BLaER1 treated with 17β-estradiol and CSF1 and Interleukin-3, amounts not matched to agents 10 nM and 100 nM (cell line): ENCODE measurements around the gene MAN1C1.

Experiments
- H3K27ac ChIP-seq, 11 experiments: shearing (Covaris generic); formaldehyde crosslinking; 2 replicates each; pipeline ENCODE4 v1.8.1; 2022
- H3K27me3 ChIP-seq, 11 experiments: shearing (Covaris generic); formaldehyde crosslinking; 2 replicates each; pipeline ENCODE4 v1.8.1; 2022
- H3K36me3 ChIP-seq, 11 experiments: shearing (Covaris generic); formaldehyde crosslinking; 2 replicates each; pipeline ENCODE4 v1.8.1; 2022
- H3K4me1 ChIP-seq, 10 experiments: shearing (Covaris generic); formaldehyde crosslinking; 2 replicates each; pipeline ENCODE4 v1.8.1; 2022
- H3K4me2 ChIP-seq, 11 experiments: shearing (Covaris generic); formaldehyde crosslinking; 2 replicates each; pipeline ENCODE4 v1.8.1; 2022
- H3K4me3 ChIP-seq, 10 experiments: shearing (Covaris generic); formaldehyde crosslinking; 2 replicates each; pipeline ENCODE4 v1.8.1; 2022
- H3K9ac ChIP-seq, 11 experiments: shearing (Covaris generic); formaldehyde crosslinking; 2 replicates each; pipeline ENCODE4 v1.8.1; 2022
- H3K9me3 ChIP-seq, 11 experiments: shearing (Covaris generic); formaldehyde crosslinking; replicated peaks in 1 of 11; 2 replicates each; pipeline ENCODE4 v1.8.1; 2022
- H4K20me1 ChIP-seq, 11 experiments: shearing (Covaris generic); formaldehyde crosslinking; 2 replicates each; pipeline ENCODE4 v1.8.1; 2022
- Cebpa-rat ChIP-seq, 11 experiments: shearing (Covaris generic); IDR thresholded peaks; 2 replicates each; pipeline ENCODE4 v1.8.1; 2022

The MAN1C1 gene

DNA sequence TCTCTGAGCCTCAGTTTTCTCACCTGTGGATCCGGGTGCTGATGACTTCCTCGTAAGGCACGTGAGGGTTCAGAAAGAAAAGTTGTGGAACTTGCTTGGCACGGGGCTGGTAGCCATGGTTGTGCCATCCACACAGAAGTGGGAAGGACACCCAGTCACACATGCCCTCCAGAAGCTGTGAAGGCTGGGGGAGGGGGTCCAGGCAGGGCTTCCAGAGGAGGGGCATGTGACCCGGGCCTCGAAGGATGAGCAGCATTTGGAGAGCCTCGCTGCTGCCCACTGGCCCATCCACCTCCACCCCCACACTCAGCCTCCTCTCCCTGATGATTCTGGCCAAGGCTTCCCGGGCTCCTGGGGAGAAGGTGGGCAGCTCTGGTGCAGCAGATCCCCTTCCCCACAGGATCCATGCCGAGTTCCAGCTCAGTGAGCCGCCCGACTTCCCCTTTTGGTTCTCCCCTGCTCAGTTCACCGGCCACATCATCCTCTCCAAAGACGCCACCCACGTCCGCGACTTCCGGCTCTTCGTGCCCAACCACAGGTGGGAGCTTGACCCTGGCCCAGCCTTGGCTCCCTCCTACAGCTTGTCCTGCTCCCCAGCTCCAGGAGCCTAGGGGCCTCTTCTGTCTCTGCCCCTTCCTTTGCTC lies 192.8 kb downstream of the MAN1C1 start:
- Histone ChIP-seq H3K27me3 (no peaks in the 10 kb centered on the region), H4K20me1 (peaks cover 14 to 81% (median 33%) of the 10 kb centered on the region in 11 experiments; a peak in 17 of 22 replicates), H3K4me2 (peak overlapping the region; percentile 79 to 93 (median 87)), H3K4me1 (peaks cover 66 to 71% (median 69%) of the 10 kb centered on the region in 10 experiments), H3K27ac (peak overlapping the region; percentile 10 to 76 (median 61); a peak in 21 of 22 replicates), H3K36me3 (peaks cover 5 to 53% (median 27%) of the 10 kb centered on the region in 11 experiments; a peak in 20 of 22 replicates), H3K9me3 (no peaks in the 10 kb centered on the region), H3K4me3 (peak overlapping the region in 7 of 10 experiments; percentile 11 to 53 (median 21); a peak in 11 of 20 replicates), H3K9ac (peak overlapping the region in 10 of 11 experiments; percentile 20 to 63 (median 50); a peak in 18 of 22 replicates)
- no peak for TF ChIP-seq Cebpa-rat (IDR thresholded peaks at IDR 0.05)

DNA sequence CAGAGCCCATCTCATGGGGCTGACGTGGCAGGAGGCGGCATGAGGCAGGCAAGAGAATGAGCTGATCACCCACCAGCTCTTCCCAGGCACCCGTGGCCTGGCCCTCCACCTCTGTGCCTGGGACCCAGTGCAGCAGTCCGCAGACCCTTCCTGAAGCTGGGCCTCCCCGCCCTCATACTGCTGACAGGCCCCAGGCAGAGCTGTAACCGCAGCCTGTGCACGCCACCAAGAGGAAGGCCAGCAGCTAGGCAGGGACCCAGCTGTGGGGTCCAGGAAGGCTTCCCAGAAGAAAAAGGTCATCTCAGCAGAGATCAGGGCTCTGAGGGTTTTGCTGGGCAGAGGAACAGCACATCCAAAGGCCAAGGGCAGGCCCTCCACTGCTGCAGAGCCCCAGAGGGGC lies 193.3 kb downstream of the MAN1C1 start:
- no peak for TF ChIP-seq Cebpa-rat (IDR thresholded peaks at IDR 0.05)
- Histone ChIP-seq H3K4me1 (peaks cover 61 to 70% (median 64%) of the 10 kb centered on the region in 10 experiments), H4K20me1 (peaks cover 13 to 77% (median 31%) of the 10 kb centered on the region in 11 experiments; a peak in 17 of 22 replicates), H3K9me3 (no peaks in the 10 kb centered on the region), H3K27me3 (no peaks in the 10 kb centered on the region), H3K4me3 (peak overlapping the region in 7 of 10 experiments; percentile 0 to 53 (median 21); a peak in 8 of 20 replicates), H3K27ac (peak overlapping the region; percentile 10 to 76 (median 61); a peak in 21 of 22 replicates), H3K4me2 (peak overlapping the region; percentile 79 to 93 (median 87)), H3K36me3 (peaks cover 5 to 57% (median 32%) of the 10 kb centered on the region in 11 experiments; a peak in 20 of 22 replicates), H3K9ac (peak overlapping the region in 9 of 11 experiments; percentile 39 to 63 (median 51); a peak in 18 of 22 replicates)

DNA sequence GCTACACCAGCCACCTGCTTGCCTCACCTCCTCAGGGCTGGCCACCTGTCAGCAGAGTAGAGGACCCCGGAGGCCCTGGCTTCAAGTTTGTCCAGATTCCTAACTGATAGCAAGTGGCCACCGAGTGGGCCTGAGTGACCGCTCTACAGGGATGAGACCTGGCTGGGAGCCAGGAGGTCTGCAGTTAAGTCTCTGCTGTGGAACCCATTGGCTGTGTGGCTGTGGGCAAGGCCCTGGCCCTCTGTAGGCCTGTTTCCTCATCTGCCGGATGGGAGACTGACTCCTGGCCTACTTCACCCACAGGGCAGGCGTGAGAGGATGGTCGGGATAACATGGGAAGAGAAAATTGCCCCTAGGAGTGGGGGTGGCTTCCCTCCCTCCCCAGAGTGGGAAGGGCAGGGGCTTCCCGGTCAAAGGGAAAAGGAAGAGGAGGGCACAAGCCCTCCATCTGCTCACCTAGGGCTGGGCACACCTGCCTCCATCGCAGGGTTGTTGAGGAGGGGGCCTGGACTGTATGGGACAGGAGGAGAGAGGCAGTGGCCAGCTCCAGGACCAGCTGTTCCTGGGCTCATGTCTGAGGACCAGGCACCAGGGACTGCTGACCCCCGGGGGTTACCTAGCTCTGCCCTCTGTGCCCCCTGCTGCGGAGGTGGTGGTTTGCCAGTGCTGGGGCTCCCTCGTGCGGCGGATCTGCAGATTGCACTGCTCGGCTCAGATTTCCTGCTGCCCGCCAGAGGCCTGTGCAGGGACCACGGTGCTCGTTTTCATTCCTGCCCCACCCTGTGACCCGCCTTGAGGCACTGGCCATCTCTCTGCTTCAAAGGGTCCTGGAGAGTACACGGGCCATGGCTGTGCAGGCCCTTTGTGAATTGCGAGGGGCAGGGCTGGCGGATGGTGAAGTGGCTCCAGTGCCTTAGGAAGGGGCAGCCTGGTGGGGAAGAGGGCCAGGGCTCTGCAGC lies 194.0 kb downstream of the MAN1C1 start:
- H3K4me1 ChIP-seq = peaks cover 54 to 63% (median 57%) of the 10 kb centered on the region in 10 experiments
- peak overlapping the region in 9 of 11 experiments; percentile 39 to 63 (median 51); a peak in 16 of 22 replicates for H3K9ac ChIP-seq
- no peak for TF ChIP-seq Cebpa-rat (IDR thresholded peaks at IDR 0.05)
- H3K4me2 ChIP-seq = peak overlapping the region; percentile 79 to 93 (median 87)
- no peaks in the 10 kb centered on the region for H3K27me3 ChIP-seq
- no peaks in the 10 kb centered on the region for H3K9me3 ChIP-seq
- H3K36me3 ChIP-seq = peaks cover 7 to 60% (median 36%) of the 10 kb centered on the region in 11 experiments; a peak in 21 of 22 replicates
- peak overlapping the region in 9 of 11 experiments; percentile 51 to 76 (median 70); a peak in 18 of 22 replicates for H3K27ac ChIP-seq
- H3K4me3 ChIP-seq = peak overlapping the region in 2 of 10 experiments; percentile 11 to 21; a peak in 2 of 20 replicates
- peaks cover 7 to 70% (median 27%) of the 10 kb centered on the region in 11 experiments; a peak in 17 of 22 replicates for H4K20me1 ChIP-seq

DNA sequence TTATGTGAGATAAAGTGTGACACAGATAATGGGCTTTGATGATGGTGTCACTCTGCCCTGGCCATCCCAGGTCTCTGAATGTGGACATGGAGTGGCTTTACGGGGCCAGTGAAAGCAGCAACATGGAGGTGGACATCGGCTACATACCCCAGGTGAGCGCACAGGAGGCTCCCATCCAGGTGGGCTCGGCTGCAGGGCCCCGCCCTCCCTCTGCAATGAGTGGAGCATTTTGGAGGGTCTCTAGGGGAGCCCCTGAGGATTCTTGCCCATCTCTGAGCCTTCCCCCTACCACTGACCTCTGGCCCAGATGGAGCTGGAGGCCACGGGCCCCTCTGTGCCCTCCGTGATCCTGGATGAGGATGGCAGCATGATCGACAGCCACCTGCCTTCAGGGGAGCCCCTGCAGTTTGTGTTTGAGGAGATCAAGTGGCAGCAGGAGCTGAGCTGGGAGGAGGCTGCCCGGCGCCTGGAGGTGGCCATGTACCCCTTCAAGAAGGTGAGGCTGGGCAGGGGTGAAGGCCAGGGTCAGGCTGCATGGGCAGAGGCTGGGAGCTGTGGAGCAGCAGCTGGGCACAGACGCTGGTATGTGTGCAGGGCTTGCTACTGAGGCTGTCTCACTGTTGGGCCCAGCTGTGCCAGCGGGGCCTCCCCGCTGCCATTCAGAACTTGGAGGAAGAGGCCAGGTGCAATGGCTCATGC lies 194.9 kb downstream of the MAN1C1 start:
- Histone ChIP-seq H3K9me3 (no peaks in the 10 kb centered on the region), H3K4me2 (peak overlapping the region in 4 of 11 experiments; percentile 87 to 93 (median 88); a peak in 6 of 22 replicates), H3K36me3 (peaks cover 10 to 70% (median 44%) of the 10 kb centered on the region in 11 experiments; a peak in 21 of 22 replicates), H3K9ac (peak overlapping the region in 7 of 11 experiments; percentile 11 to 50 (median 28); a peak in 5 of 22 replicates), H3K4me3 (no peak overlapping the region), H4K20me1 (peaks cover 4 to 65% (median 19%) of the 10 kb centered on the region in 11 experiments; a peak in 17 of 22 replicates), H3K27ac (no peak overlapping the region), H3K4me1 (peaks cover 45 to 54% (median 48%) of the 10 kb centered on the region in 10 experiments), H3K27me3 (no peaks in the 10 kb centered on the region)
- no peak for TF ChIP-seq Cebpa-rat (IDR thresholded peaks at IDR 0.05)

DNA sequence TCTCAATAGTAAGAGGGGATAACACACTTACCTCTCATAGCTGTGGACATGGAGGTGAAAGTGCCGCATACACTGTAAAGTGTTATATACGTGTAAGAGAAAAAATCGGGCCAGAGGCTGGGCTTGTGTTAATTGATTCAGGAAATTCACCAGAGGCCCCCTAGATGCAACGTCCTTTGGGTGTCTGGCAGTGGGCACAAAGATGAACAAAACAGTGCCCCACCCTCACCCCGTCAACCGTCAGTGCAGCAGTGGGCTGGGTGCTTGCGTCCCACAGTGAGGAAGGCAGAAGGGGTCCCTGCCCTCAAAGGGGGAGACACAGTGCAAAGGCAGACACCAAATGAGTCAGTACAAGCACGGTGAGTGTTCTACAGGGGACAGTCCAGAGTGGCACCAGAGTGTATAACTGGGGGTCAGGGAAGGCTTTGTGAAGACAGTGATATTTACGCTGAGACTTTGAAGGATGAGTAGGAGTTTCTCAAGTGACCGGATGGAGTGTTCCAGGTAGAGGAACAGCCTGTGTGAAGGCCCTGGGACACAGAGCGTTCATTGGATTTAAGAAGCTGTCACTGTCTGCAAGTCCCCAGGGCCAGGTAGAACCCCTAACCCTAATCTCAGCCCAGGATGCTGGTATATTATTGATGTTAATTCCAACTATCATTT lies 196.6 kb downstream of the MAN1C1 start:
- no peaks in the 10 kb centered on the region for H3K27me3 ChIP-seq
- TF ChIP-seq Cebpa-rat (IDR thresholded peaks at IDR 0.05) = no peak
- peaks cover 10 to 60% (median 41%) of the 10 kb centered on the region in 11 experiments; a peak in 21 of 22 replicates for H3K36me3 ChIP-seq
- H3K4me3 ChIP-seq = no peak overlapping the region
- H3K9me3 ChIP-seq = no peaks in the 10 kb centered on the region
- H3K4me1 ChIP-seq = peaks cover 35 to 47% (median 43%) of the 10 kb centered on the region in 10 experiments
- H3K9ac ChIP-seq = peak overlapping the region in 5 of 11 experiments; percentile 3 to 44 (median 15); a peak in 2 of 22 replicates
- H3K4me2 ChIP-seq = no peak overlapping the region
- no peak overlapping the region for H3K27ac ChIP-seq
- H4K20me1 ChIP-seq = peaks cover 4 to 49% (median 18%) of the 10 kb centered on the region in 11 experiments; a peak in 15 of 22 replicates

DNA sequence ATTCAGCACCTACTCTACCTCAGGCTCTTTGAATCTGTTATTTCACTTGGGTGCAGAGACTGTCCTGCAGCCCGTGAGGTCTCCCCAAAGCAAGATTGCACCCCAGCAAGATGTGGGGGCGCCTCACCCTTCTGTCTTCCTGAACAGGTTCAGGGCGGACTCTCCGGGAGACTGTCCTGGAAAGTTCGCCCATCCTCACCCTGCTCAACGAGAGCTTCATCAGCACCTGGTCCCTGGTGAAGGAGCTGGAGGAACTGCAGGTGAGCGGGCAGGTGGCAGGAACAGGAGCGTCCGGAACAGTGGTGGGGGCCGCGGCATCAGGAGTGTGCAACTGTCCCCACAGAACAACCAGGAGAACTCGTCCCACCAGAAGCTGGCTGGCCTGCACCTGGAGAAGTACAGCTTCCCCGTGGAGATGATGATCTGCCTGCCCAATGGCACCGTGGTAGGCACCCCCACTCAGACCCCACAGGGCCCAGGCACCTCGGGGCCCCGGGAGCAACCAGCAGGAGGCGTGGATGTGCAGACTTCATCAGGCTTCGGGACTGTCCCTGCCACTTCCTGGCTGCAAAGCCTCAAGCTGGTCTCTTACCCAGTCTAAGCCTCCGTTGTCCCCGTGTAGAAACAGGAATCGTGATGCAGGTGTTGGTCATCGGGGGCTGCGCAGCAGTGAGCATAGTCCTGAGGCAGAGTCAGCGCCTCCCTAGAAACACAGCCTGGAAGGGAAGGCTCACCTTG lies 197.3 kb downstream of the MAN1C1 start:
- no peaks in the 10 kb centered on the region for H3K27me3 ChIP-seq
- peaks cover 35 to 47% (median 43%) of the 10 kb centered on the region in 10 experiments for H3K4me1 ChIP-seq
- peak overlapping the region in 2 of 11 experiments; percentile 3 to 22; a peak in 2 of 22 replicates for H3K4me2 ChIP-seq
- peaks cover 10 to 56% (median 41%) of the 10 kb centered on the region in 11 experiments; a peak in 20 of 22 replicates for H3K36me3 ChIP-seq
- peaks cover 0 to 42% (median 11%) of the 10 kb centered on the region in 11 experiments; a peak in 15 of 22 replicates for H4K20me1 ChIP-seq
- H3K4me3 ChIP-seq = no peak overlapping the region
- no peak overlapping the region for H3K27ac ChIP-seq
- peak overlapping the region in 3 of 11 experiments; percentile 6 to 44 (median 33); a peak in 3 of 22 replicates for H3K9ac ChIP-seq
- no peaks in the 10 kb centered on the region for H3K9me3 ChIP-seq
- TF ChIP-seq Cebpa-rat (IDR thresholded peaks at IDR 0.05) = no peak

DNA sequence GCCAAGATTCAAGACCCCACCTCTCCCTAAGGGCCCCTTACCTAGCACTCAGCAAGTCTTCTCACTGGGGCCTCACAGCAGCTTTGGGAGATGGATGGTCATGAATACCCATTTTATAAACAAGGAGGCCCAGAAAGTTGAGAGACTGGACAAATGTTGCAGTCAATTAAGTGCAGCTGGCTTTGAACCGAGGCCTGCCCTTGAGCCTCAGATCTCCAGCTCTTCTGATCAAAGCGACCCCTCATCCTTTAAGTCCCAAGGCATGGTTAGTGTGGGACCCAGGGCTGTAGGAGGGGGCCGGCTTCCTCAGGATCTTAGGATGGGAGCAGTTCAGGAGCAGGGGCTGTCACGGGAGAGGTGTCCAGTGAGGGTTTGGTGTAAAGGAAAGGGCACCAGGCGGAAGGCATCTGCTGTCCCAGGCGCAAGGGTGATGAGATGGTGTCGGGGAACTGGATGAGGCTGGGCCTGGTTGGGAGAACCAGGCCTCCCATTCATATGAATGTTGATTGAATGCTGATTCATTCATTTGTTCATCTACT lies 198.0 kb downstream of the MAN1C1 start:
- Histone ChIP-seq H3K4me2 (peak overlapping the region in 2 of 11 experiments; percentile 3 to 22; a peak in 3 of 22 replicates), H3K4me3 (no peak overlapping the region), H3K27ac (no peak overlapping the region), H3K36me3 (peaks cover 10 to 55% (median 41%) of the 10 kb centered on the region in 11 experiments; a peak in 20 of 22 replicates), H3K9me3 (no peaks in the 10 kb centered on the region), H4K20me1 (peaks cover 0 to 37% (median 11%) of the 10 kb centered on the region in 11 experiments; a peak in 15 of 22 replicates), H3K27me3 (no peaks in the 10 kb centered on the region), H3K9ac (peak overlapping the region in 2 of 11 experiments; percentile 33 to 44; a peak in 2 of 22 replicates), H3K4me1 (peaks cover 35 to 47% (median 41%) of the 10 kb centered on the region in 10 experiments)
- TF ChIP-seq Cebpa-rat (IDR thresholded peaks at IDR 0.05) = no peak
